ENCODE data around the gene NUDCD3.

NUDCD3 gene

DNA sequence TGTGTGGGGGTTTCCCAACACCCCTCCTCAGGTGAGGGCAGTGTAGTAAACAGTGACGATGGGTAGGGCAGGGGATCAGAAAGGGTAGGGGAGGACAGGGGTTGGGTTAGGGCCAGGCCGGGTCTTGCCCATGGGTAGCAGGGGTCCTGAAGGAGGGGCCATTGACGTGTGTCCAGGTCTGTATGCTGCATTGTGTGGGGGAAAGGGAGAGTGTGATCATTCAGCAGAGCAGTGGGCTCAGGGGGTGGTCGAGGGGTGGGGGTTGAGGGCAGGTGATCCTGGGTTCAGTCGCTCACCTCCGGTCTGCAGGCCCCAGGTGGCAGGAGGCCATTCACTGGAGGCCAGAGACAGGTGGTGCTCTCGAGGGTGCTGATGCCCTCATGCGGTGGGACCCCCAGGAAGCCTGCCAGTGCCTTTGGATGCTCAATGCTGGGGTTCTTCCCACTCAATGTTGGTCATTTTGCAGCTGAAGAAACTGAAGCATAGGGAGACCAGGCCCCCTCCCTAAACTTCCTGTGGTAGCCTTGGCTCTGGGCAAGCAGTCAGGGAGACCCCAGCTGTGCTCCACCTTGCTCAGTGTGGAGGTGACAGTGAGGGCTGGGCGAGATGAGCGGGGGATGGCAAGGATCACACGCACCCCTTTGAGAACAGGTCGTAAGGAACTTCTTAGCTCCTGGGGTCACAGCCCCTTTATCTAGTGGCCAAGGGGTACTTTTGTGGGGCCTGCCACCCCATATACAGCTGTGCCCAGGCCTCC is 116.3 kb downstream of the NUDCD3 start:
- no peaks in the 10 kb centered on the region for H3K36me3 ChIP-seq (ENCODE audit: control insufficient read depth, insufficient read depth, low read length)
- no peak overlapping the region for H3K4me3 ChIP-seq (ENCODE audit: low read length)
- H3K27me3 ChIP-seq (ENCODE audit: control insufficient read depth, insufficient read depth, low read length): no peaks in the 10 kb centered on the region
- H3K4me1 ChIP-seq (ENCODE audit: control insufficient read depth, insufficient read depth, low read length): no peaks in the 10 kb centered on the region
- no peaks in the 10 kb centered on the region for H3K9me3 ChIP-seq (ENCODE audit: control insufficient read depth, low read length)
- H3K9ac ChIP-seq (ENCODE audit: low read length): no peak overlapping the region

GRCh38 chr7:44373418-44373740 is 117.1 kb downstream of the NUDCD3 start:
- Histone ChIP-seq H3K4me3 (ENCODE audit: low read length) (no peak overlapping the region), H3K9ac (ENCODE audit: low read length) (no peak overlapping the region), H3K9me3 (ENCODE audit: control insufficient read depth, low read length) (no peaks in the 10 kb centered on the region), H3K4me1 (ENCODE audit: control insufficient read depth, insufficient read depth, low read length) (no peaks in the 10 kb centered on the region), H3K27me3 (ENCODE audit: control insufficient read depth, insufficient read depth, low read length) (peaks cover under 1% of the 10 kb centered on the region), H3K36me3 (ENCODE audit: control insufficient read depth, insufficient read depth, low read length) (no peaks in the 10 kb centered on the region)

- Histone ChIP-seq H3K27me3 (ENCODE audit: control insufficient read depth, insufficient read depth, low read length) (peaks cover 7% of the 10 kb centered on the region), H3K36me3 (ENCODE audit: control insufficient read depth, insufficient read depth, low read length) (no peaks in the 10 kb centered on the region), H3K9ac (ENCODE audit: low read length) (no peak overlapping the region), H3K9me3 (ENCODE audit: control insufficient read depth, low read length) (no peaks in the 10 kb centered on the region), H3K4me3 (ENCODE audit: low read length) (no peak overlapping the region), H3K4me1 (ENCODE audit: control insufficient read depth, insufficient read depth, low read length) (no peaks in the 10 kb centered on the region)
Observed at GRCh38 chr7:44372560-44373417, 117.7 kb downstream of the NUDCD3 start.

DNA sequence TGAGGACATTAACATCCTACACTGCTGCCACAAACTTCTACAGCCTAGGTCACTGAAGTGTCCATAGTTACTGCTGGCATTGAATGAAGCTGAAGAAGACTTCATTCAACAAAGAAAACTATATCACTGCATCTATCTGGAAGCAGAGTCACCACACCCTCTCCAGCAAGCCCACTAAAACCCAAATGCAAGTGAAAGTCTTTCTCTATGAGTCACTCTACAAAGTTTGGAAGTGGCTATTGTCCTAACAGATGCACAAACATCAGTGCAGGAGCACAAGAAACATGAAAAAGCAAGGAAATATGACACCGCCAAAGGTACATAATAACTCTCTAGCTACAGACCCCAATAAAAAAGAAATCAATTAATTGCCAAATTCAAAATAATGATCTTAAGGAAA is 121.6 kb downstream of the NUDCD3 start:
- Histone ChIP-seq H3K4me1 (ENCODE audit: control insufficient read depth, insufficient read depth, low read length) (no peaks in the 10 kb centered on the region), H3K36me3 (ENCODE audit: control insufficient read depth, insufficient read depth, low read length) (no peaks in the 10 kb centered on the region), H3K9me3 (ENCODE audit: control insufficient read depth, low read length) (no peaks in the 10 kb centered on the region), H3K4me3 (ENCODE audit: low read length) (no peak overlapping the region), H3K9ac (ENCODE audit: low read length) (no peak overlapping the region), H3K27me3 (ENCODE audit: control insufficient read depth, insufficient read depth, low read length) (peaks cover 11% of the 10 kb centered on the region)

DNA sequence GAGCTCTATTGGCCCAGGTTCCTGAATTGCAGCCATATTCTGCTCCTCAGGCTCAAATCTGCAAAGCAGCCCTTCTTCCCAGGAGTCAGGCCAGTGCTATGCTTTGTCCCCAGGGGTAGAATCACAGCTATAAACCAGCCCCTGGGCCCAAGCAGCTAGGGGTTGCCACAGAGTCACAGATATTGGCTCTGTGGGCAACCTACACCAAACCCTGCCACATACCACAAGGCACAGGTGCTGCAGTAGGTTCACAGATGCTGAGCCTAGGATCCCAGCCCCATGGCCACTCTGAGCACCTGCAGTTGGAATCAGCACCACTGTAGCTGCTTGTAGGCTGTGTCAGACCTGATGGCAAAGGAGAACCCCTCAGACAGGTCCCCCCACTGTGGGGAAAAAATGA is 122.0 kb downstream of the NUDCD3 start:
- no peak overlapping the region for H3K4me3 ChIP-seq (ENCODE audit: low read length)
- H3K27me3 ChIP-seq (ENCODE audit: control insufficient read depth, insufficient read depth, low read length): peaks cover 11% of the 10 kb centered on the region
- H3K9ac ChIP-seq (ENCODE audit: low read length): no peak overlapping the region
- no peaks in the 10 kb centered on the region for H3K9me3 ChIP-seq (ENCODE audit: control insufficient read depth, low read length)
- H3K4me1 ChIP-seq (ENCODE audit: control insufficient read depth, insufficient read depth, low read length): no peaks in the 10 kb centered on the region
- H3K36me3 ChIP-seq (ENCODE audit: control insufficient read depth, insufficient read depth, low read length): no peaks in the 10 kb centered on the region

DNA sequence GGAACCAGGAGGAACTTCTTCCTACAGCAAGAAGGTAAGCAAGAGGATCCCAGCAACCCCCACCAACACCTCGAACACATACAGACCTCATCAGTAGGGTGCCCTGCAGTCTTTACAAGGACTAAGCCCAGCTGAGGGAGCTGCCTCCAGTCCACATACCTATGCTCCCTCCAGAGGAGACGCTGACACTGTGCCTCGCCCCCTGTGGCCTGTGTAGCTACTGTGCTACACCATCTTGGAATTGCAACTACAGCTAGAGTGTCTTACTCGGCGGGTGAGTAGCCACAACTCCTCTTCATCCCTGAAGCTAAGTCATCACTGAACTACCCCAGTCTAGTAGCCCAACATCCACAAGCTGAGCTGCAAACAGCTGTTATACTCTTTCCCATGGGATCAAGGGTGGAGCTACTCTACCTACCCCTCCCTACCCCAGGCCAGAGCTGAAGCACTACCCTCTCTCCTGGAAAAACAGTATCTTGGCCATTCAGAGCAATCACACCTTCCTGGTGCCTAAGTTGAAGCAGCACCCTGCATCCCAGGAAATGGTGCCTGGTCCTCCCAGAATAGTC is 122.9 kb downstream of the NUDCD3 start:
- H3K27me3 ChIP-seq (ENCODE audit: control insufficient read depth, insufficient read depth, low read length): peaks cover 11% of the 10 kb centered on the region
- no peaks in the 10 kb centered on the region for H3K9me3 ChIP-seq (ENCODE audit: control insufficient read depth, low read length)
- no peak overlapping the region for H3K9ac ChIP-seq (ENCODE audit: low read length)
- H3K4me1 ChIP-seq (ENCODE audit: control insufficient read depth, insufficient read depth, low read length): no peaks in the 10 kb centered on the region
- no peaks in the 10 kb centered on the region for H3K36me3 ChIP-seq (ENCODE audit: control insufficient read depth, insufficient read depth, low read length)
- no peak overlapping the region for H3K4me3 ChIP-seq (ENCODE audit: low read length)

DNA sequence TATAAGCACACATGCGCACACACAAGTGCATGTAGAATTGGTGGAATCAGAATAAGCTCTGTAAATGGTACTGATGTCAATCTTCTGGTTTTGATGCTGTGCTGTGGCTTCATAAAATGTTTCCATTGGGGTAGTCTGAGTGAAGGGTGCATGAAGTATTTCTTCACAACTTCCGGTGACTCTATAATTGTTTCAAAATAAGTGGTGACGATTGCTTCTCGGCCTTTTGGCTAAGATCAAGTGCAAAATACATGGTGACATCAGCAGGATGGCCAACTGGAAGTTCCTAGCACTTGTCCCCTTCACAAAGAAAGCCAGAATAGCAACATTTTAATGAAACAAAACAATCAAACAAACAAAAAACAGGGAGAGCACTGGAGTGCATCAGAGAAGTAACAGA is 123.5 kb downstream of the NUDCD3 start:
- Histone ChIP-seq H3K4me3 (ENCODE audit: low read length) (no peak overlapping the region), H3K9ac (ENCODE audit: low read length) (no peak overlapping the region), H3K36me3 (ENCODE audit: control insufficient read depth, insufficient read depth, low read length) (no peaks in the 10 kb centered on the region), H3K27me3 (ENCODE audit: control insufficient read depth, insufficient read depth, low read length) (peaks cover 11% of the 10 kb centered on the region), H3K4me1 (ENCODE audit: control insufficient read depth, insufficient read depth, low read length) (no peaks in the 10 kb centered on the region), H3K9me3 (ENCODE audit: control insufficient read depth, low read length) (no peaks in the 10 kb centered on the region)

GRCh38 chr7:44353668-44354067 is 136.8 kb downstream of the NUDCD3 start:
- H3K4me1 ChIP-seq (ENCODE audit: control insufficient read depth, insufficient read depth, low read length): no peaks in the 10 kb centered on the region
- no peaks in the 10 kb centered on the region for H3K36me3 ChIP-seq (ENCODE audit: control insufficient read depth, insufficient read depth, low read length)
- H3K27me3 ChIP-seq (ENCODE audit: control insufficient read depth, insufficient read depth, low read length): no peaks in the 10 kb centered on the region
- no peak overlapping the region for H3K9ac ChIP-seq (ENCODE audit: low read length)
- H3K4me3 ChIP-seq (ENCODE audit: low read length): no peak overlapping the region
- no peaks in the 10 kb centered on the region for H3K9me3 ChIP-seq (ENCODE audit: control insufficient read depth, low read length)

GRCh38 chr7:44348851-44349781 is 141.3 kb downstream of the NUDCD3 start:
- Histone ChIP-seq H3K36me3 (ENCODE audit: control insufficient read depth, insufficient read depth, low read length) (no peaks in the 10 kb centered on the region), H3K27me3 (ENCODE audit: control insufficient read depth, insufficient read depth, low read length) (no peaks in the 10 kb centered on the region), H3K9ac (ENCODE audit: low read length) (no peak overlapping the region)

GRCh38 chr7:44348300-44348699 is 142.2 kb downstream of the NUDCD3 start:
- H3K27me3 ChIP-seq (ENCODE audit: control insufficient read depth, insufficient read depth, low read length): no peaks in the 10 kb centered on the region
- no peaks in the 10 kb centered on the region for H3K9me3 ChIP-seq (ENCODE audit: control insufficient read depth, low read length)
- no peak overlapping the region for H3K9ac ChIP-seq (ENCODE audit: low read length)
- H3K36me3 ChIP-seq (ENCODE audit: control insufficient read depth, insufficient read depth, low read length): no peaks in the 10 kb centered on the region
- no peak overlapping the region for H3K4me3 ChIP-seq (ENCODE audit: low read length)
- H3K4me1 ChIP-seq (ENCODE audit: control insufficient read depth, insufficient read depth, low read length): no peaks in the 10 kb centered on the region

More at GRCh38 chr7:44348851-44349781, 141.3 kb downstream of the NUDCD3 start:
- Histone ChIP-seq H3K4me1 (ENCODE audit: control insufficient read depth, insufficient read depth, low read length) (no peaks in the 10 kb centered on the region), H3K9me3 (ENCODE audit: control insufficient read depth, low read length) (no peaks in the 10 kb centered on the region), H3K4me3 (ENCODE audit: low read length) (no peak overlapping the region)

DNA sequence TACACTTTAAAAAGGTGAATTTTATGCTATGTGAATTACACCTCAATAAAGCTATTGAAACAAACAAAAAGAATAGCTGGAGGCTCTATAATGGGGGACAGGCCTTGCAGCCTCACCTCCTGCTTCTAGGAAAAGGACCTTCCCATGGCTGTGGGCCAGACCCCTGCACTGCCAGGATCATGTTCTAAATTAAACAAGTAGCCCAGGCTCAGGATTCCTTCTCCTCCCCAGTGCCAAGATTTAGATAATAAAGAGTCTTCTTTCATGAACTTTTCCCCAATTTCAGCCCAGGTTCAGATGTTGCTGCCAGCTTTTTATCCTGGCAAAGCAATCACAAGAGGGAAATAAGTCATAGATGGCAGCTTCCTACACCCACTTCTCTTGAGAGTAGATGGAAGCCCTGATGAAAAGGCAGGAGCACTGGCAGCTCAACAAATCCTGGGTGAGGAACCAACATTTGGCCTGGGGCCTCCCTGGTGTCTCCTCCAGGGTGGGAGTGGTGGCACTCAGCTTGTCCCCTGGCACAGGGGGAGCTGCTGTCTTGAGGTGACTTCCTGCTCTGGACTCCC is 142.8 kb downstream of the NUDCD3 start:
- no peaks in the 10 kb centered on the region for H3K9me3 ChIP-seq (ENCODE audit: control insufficient read depth, low read length)
- no peak overlapping the region for H3K4me3 ChIP-seq (ENCODE audit: low read length)
- H3K36me3 ChIP-seq (ENCODE audit: control insufficient read depth, insufficient read depth, low read length): no peaks in the 10 kb centered on the region
- no peaks in the 10 kb centered on the region for H3K4me1 ChIP-seq (ENCODE audit: control insufficient read depth, insufficient read depth, low read length)
- H3K9ac ChIP-seq (ENCODE audit: low read length): no peak overlapping the region
- no peaks in the 10 kb centered on the region for H3K27me3 ChIP-seq (ENCODE audit: control insufficient read depth, insufficient read depth, low read length)

All from mucosa of stomach (tissue), 1 donor.